ENCODE measurements around the gene SCAMP1. TPM values are rescaled to one million over a fixed set of nuclear protein-coding genes. Genes with fewer than 3 reads are reported as not detected.

SCAMP1 gene
- total and polyA plus RNA-seq, 2 of the 8 experiments (the other 6 are each of a cell fraction or from before 2014, with no cell fraction given) = 18.6 to 55.9 TPM

- no peak for TF ChIP-seq RFX5 (IDR thresholded peaks at IDR 0.05; ENCODE audit: borderline replicate concordance, low read depth, low read length)
- no peak for TF ChIP-seq POLR2A (IDR thresholded peaks at IDR 0.05; ENCODE audit: control extremely low read depth in 1 of 2, low read depth in 2 of 2, low read length in 2 of 2)
- no peak for TF ChIP-seq GABPA (IDR thresholded peaks at IDR 0.05; ENCODE audit: borderline replicate concordance, insufficient read depth, low read length)
- no peak for TF ChIP-seq POLR2AphosphoS5 (IDR thresholded peaks at IDR 0.05; ENCODE audit: low read depth, low read length)
These were observed 40.0 kb upstream of the SCAMP1 start (continued) for GRCh38 chr5:78320401-78320800.
